ENCODE results near the gene EXOC4. TPM values are rescaled to one million over a fixed set of nuclear protein-coding genes. Genes with fewer than 3 reads are reported as not detected.

The EXOC4 gene
- total RNA-seq, 2 donors from 2014 or later, result 53.5 to 62.3 TPM

- Mint-ChIP-seq H3K36me3 (ENCODE audit: low read depth) (no peaks in the 10 kb centered on the region), H3K9me3 (no peaks in the 10 kb centered on the region), H3K27ac (no peak overlapping the region), H3K27me3 (no peaks in the 10 kb centered on the region), H3K4me1 (no peaks in the 10 kb centered on the region), H3K4me3 (no peak overlapping the region)
- no peak for ATAC-seq (replicated peaks)
Observed at GRCh38 chr7:133741703-133742102, 488.8 kb downstream of the EXOC4 start.

DNA sequence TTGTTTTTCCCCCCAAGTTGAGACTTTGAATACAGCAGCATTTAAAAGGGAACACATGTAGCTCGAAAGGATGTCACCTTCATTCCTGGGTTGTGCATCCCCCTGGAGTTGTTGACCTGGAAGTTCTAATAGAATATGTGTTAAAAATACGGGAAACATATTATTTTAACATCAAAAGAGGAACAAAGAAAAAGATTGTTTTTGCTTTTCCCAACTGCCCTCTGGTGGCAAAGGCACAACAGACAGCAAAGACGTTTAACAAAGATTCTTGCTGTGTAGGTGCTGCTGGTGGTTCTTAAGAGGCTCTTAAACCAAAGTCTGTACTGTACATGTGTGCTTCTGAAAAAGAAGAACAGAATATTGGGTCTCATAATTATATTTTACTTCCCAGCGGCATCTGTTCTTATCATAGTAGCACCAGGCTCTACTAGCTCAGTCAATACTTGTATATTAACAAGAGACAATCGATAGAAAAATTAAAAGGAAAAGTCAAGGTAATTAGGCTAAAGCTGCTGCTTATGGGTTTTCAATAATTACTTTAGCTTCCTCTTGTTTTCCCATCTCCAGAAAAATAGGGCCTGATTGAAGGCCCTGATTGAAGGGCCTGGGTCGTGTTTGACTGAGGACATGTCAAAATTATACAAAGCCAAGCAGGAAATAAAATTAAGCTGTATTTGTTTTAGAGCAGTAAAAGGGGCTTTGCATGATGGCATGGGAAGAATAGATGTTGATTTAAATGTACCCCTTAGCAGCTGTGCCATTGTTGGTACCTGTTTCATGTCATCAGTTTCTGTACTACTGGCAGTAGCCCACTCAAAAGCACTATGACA, 490.0 kb downstream of the EXOC4 start:
- Mint-ChIP-seq H3K9me3 (no peaks in the 10 kb centered on the region), H3K27me3 (no peaks in the 10 kb centered on the region), H3K4me3 (no peak overlapping the region), H3K27ac (no peak overlapping the region), H3K4me1 (no peaks in the 10 kb centered on the region), H3K36me3 (ENCODE audit: low read depth) (no peaks in the 10 kb centered on the region)
- ATAC-seq (replicated peaks), result no peak

GRCh38 chr7:133744451-133744850, 491.6 kb downstream of the EXOC4 start:
- Mint-ChIP-seq H3K4me1 (no peaks in the 10 kb centered on the region), H3K4me3 (no peak overlapping the region), H3K36me3 (ENCODE audit: low read depth) (no peaks in the 10 kb centered on the region), H3K27ac (no peak overlapping the region), H3K27me3 (no peaks in the 10 kb centered on the region), H3K9me3 (no peaks in the 10 kb centered on the region)
- no peak for ATAC-seq (replicated peaks)

DNA sequence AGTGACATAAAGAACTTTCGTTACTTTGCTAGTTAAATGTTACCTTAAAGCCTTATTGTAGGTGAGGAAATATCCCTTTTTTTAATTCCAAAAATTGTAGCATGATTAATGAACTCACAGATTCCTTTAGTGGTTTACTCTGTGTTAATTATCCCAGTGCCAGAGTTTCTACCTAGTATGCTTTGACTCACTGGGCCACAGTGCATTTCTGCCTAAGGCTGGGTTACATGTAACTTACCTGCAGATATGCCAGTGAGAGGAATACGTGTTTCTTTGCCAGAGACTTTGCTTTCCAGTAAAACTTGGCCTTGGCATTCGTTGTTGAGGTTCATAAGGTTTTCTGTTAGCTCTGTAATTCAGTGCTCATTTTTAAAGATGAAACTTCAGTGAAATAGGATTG, 493.4 kb downstream of the EXOC4 start:
- Mint-ChIP-seq H3K9me3 (no peaks in the 10 kb centered on the region), H3K27me3 (no peaks in the 10 kb centered on the region), H3K4me1 (no peaks in the 10 kb centered on the region), H3K36me3 (ENCODE audit: low read depth) (no peaks in the 10 kb centered on the region), H3K27ac (no peak overlapping the region), H3K4me3 (no peak overlapping the region)
- no peak for ATAC-seq (replicated peaks)

GRCh38 chr7:133746847-133747246, 494.0 kb downstream of the EXOC4 start:
- H3K4me1 Mint-ChIP-seq, result no peaks in the 10 kb centered on the region
- H3K4me3 Mint-ChIP-seq, result no peak overlapping the region
- H3K36me3 Mint-ChIP-seq (ENCODE audit: low read depth), result no peaks in the 10 kb centered on the region
- no peak overlapping the region for H3K27ac Mint-ChIP-seq
- H3K9me3 Mint-ChIP-seq, result no peaks in the 10 kb centered on the region
- no peak for ATAC-seq (replicated peaks)
- no peaks in the 10 kb centered on the region for H3K27me3 Mint-ChIP-seq

- H3K27me3 Mint-ChIP-seq, result no peaks in the 10 kb centered on the region
- H3K4me1 Mint-ChIP-seq, result no peaks in the 10 kb centered on the region
- no peaks in the 10 kb centered on the region for H3K9me3 Mint-ChIP-seq
- no peaks in the 10 kb centered on the region for H3K36me3 Mint-ChIP-seq (ENCODE audit: low read depth)
- no peak overlapping the region for H3K4me3 Mint-ChIP-seq
- no peak for ATAC-seq (replicated peaks)
- no peak overlapping the region for H3K27ac Mint-ChIP-seq
Observed at GRCh38 chr7:133748443-133749407, 495.8 kb downstream of the EXOC4 start.

- Mint-ChIP-seq H3K27ac (no peak overlapping the region), H3K4me1 (no peaks in the 10 kb centered on the region), H3K9me3 (no peaks in the 10 kb centered on the region), H3K27me3 (no peaks in the 10 kb centered on the region), H3K4me3 (no peak overlapping the region), H3K36me3 (ENCODE audit: low read depth) (no peaks in the 10 kb centered on the region)
- no peak for ATAC-seq (replicated peaks)
Observed at GRCh38 chr7:133750287-133750686, 497.4 kb downstream of the EXOC4 start.

- Mint-ChIP-seq H3K4me1 (no peaks in the 10 kb centered on the region), H3K9me3 (no peaks in the 10 kb centered on the region), H3K36me3 (ENCODE audit: low read depth) (no peaks in the 10 kb centered on the region), H3K4me3 (no peak overlapping the region), H3K27ac (no peak overlapping the region), H3K27me3 (no peaks in the 10 kb centered on the region)
- no peak for ATAC-seq (replicated peaks)
Observed at GRCh38 chr7:133751079-133751478, 498.2 kb downstream of the EXOC4 start.

GRCh38 chr7:133753513-133753912, 500.6 kb downstream of the EXOC4 start:
- H3K4me1 Mint-ChIP-seq, result no peaks in the 10 kb centered on the region
- H3K27me3 Mint-ChIP-seq, result no peaks in the 10 kb centered on the region
- ATAC-seq (replicated peaks), result no peak
- no peaks in the 10 kb centered on the region for H3K36me3 Mint-ChIP-seq (ENCODE audit: low read depth)
- no peaks in the 10 kb centered on the region for H3K9me3 Mint-ChIP-seq
- no peak overlapping the region for H3K27ac Mint-ChIP-seq
- no peak overlapping the region for H3K4me3 Mint-ChIP-seq

DNA sequence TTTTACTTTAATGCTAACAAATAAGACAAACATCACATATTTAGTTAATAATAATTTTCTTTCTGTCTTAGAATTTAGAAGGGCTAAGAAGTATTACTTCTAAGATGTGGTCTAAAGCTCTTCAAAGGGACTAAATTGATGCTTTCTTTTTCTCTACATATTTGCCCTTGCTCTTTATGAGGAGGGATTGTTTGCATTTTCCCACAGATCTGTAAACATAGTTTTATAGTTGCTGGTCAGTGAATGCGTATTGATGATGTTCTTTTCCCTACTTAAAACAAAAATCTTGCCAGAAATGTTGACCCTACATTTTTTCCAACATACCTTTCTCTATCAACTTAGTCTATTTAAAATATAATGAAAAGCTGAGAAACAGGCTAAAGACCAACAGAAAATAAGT, 501.8 kb downstream of the EXOC4 start:
- no peaks in the 10 kb centered on the region for H3K9me3 Mint-ChIP-seq
- H3K36me3 Mint-ChIP-seq (ENCODE audit: low read depth), result no peaks in the 10 kb centered on the region
- no peak overlapping the region for H3K27ac Mint-ChIP-seq
- H3K4me1 Mint-ChIP-seq, result no peaks in the 10 kb centered on the region
- no peak overlapping the region for H3K4me3 Mint-ChIP-seq
- no peaks in the 10 kb centered on the region for H3K27me3 Mint-ChIP-seq
- no peak for ATAC-seq (replicated peaks)

- Mint-ChIP-seq H3K9me3 (no peaks in the 10 kb centered on the region), H3K4me3 (no peak overlapping the region), H3K36me3 (ENCODE audit: low read depth) (no peaks in the 10 kb centered on the region), H3K27me3 (no peaks in the 10 kb centered on the region), H3K4me1 (no peaks in the 10 kb centered on the region), H3K27ac (no peak overlapping the region)
- no peak for ATAC-seq (replicated peaks)
Observed at GRCh38 chr7:133755901-133756300, 503.0 kb downstream of the EXOC4 start.

DNA sequence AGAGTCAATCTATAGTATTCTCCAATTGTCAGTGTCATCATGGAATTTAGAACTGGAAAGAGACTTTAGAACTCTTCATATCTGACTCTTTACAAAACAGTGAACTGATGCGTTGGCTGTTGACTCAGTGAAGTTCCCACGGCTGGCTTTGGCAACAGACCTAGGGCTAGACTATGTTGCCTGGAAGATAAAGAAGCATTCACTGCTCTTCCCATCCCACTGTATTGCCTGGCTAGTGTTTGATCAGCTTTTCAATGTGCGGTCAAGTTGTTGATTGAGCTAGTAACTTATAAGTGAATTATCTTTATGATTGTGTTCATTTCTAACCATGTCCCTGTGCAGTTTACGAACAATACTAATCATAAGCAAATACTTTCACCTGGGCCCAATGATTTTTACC, 508.6 kb downstream of the EXOC4 start:
- no peak for ATAC-seq (replicated peaks)
- Mint-ChIP-seq H3K27ac (no peak overlapping the region), H3K4me1 (no peaks in the 10 kb centered on the region), H3K9me3 (no peaks in the 10 kb centered on the region), H3K36me3 (ENCODE audit: low read depth) (no peaks in the 10 kb centered on the region), H3K4me3 (no peak overlapping the region), H3K27me3 (no peaks in the 10 kb centered on the region)

DNA sequence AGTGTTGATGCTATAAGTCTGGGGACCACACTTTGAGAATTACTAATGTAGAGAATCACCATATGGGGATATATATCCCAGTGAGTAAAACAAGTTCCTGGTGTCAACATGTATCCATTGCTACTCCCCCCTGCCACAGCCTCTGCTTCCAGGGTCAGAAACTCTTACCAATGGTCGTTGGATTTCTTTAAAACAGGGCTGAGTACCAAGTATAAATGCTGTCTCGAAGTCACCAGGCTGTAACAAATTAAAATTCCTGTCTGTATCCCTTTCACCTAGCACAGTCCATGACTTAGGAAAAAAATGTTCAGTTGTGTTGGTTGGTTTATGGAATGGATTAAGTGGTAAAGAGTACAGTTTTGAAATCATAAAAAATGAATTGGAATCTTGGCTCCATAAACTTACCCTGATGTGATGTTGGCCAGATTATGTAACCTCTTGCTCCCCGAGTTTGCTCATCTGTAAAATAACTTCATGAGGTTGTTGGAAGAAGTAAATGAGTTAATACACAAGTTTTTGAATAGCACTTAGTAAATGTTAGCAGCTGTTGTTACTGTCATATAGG, 510.3 kb downstream of the EXOC4 start:
- ATAC-seq (replicated peaks), result no peak
- Mint-ChIP-seq H3K27me3 (no peaks in the 10 kb centered on the region), H3K9me3 (no peaks in the 10 kb centered on the region), H3K36me3 (ENCODE audit: low read depth) (no peaks in the 10 kb centered on the region), H3K27ac (no peak overlapping the region), H3K4me3 (no peak overlapping the region), H3K4me1 (no peaks in the 10 kb centered on the region)

DNA sequence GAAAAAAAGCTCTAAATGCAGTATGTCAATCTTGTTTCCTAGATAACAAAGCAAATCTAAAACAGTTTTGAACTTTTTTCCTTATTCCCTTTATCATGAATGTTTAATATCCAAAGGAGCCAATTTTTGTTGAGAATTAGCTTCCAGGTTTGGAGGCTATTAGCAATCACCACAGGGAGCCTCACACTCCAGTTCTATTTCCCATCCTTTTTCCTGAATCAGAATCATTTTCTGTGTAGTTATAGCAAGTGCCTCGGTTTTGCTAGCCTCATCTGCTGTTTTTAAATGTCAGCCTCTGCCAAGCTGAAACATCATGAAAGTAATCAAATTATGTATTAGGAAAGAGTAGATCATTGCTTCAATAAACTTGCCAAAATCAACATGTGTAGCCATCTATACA, 516.8 kb downstream of the EXOC4 start:
- no peaks in the 10 kb centered on the region for H3K4me1 Mint-ChIP-seq
- H3K4me3 Mint-ChIP-seq, result no peak overlapping the region
- no peaks in the 10 kb centered on the region for H3K9me3 Mint-ChIP-seq
- no peak for ATAC-seq (replicated peaks)
- H3K27ac Mint-ChIP-seq, result no peak overlapping the region
- H3K27me3 Mint-ChIP-seq, result no peaks in the 10 kb centered on the region
- H3K36me3 Mint-ChIP-seq (ENCODE audit: low read depth), result no peaks in the 10 kb centered on the region
